Stimulated activated naive CD8-positive, alpha-beta T cell treated with anti-CD3 and anti-CD28 coated beads, Interleukin-15, Interleukin-2, amounts not matched to agents 100 U/mL and 50 U/mL, for 24 hours (primary cell): ENCODE measurements around the gene MED26.
A peak's percentile ranks its signal among the peaks of the same experiment; 100 is the strongest.
"Not testable (repeated sequence)": the region's sequence is repeated elsewhere in the genome, so short reads cannot be mapped to it uniquely, and the experiment has no call there.

Experiments
- ATAC-seq: fragments of 150-1000 bp; cut with Tn5 transposase; one replicate; pipeline ENCODE4 v1.10.0; 2021
- DNase-seq: peaks from one replicate; pipeline ENCODE4 v3.0.0; 2021

Gene MED26

GRCh38 chr19:16573296-16573695 lies 54.7 kb downstream of the MED26 start:
- no peak for ATAC-seq

GRCh38 chr19:16572332-16573211 lies 55.4 kb downstream of the MED26 start, which contains the start of gene SLC35E1:
SLC35E1 (minus strand) TSS chr19:16572415; CDS start chr19:16572364, 51 bp downstream.
- DNase-seq = peak; percentile 94

More at GRCh38 chr19:16573296-16573695, 54.7 kb downstream of the MED26 start:
- DNase-seq = no peak

GRCh38 chr19:16571822-16572331 lies 56.1 kb downstream of the MED26 start:
- ATAC-seq (peak; percentile 22), DNase-seq (peak; percentile 54)

More at GRCh38 chr19:16572332-16573211, 55.4 kb downstream of the MED26 start, which contains the start of gene SLC35E1:
- ATAC-seq = peak; percentile 97

GRCh38 chr19:16571283-16571682 lies 56.7 kb downstream of the MED26 start:
- DNase-seq (no peak), ATAC-seq (no peak)

GRCh38 chr19:16569609-16570320 lies 58.2 kb downstream of the MED26 start:
- no peak for ATAC-seq
- DNase-seq = no peak

GRCh38 chr19:16566702-16567101 lies 61.3 kb downstream of the MED26 start:
- ATAC-seq = no peak

GRCh38 chr19:16566161-16566560 lies 61.8 kb downstream of the MED26 start:
- peak; percentile 87 for ATAC-seq
- peak; percentile 49 for DNase-seq

More at GRCh38 chr19:16566702-16567101, 61.3 kb downstream of the MED26 start:
- no peak for DNase-seq

- no peak for ATAC-seq
- DNase-seq = no peak
These were observed 63.2 kb downstream of the MED26 start for GRCh38 chr19:16564842-16565241.

GRCh38 chr19:16562608-16563025 lies 65.4 kb downstream of the MED26 start:
- DNase-seq (no peak), ATAC-seq (no peak)

- ATAC-seq = no peak
- no peak for DNase-seq
These were observed 66.6 kb downstream of the MED26 start for GRCh38 chr19:16561382-16561781.

- DNase-seq (no peak), ATAC-seq (no peak)
These were observed 68.2 kb downstream of the MED26 start for GRCh38 chr19:16559780-16560276.

GRCh38 chr19:16554776-16555175 lies 73.2 kb downstream of the MED26 start:
- ATAC-seq (no peak), DNase-seq (no peak)

GRCh38 chr19:16551902-16552301 lies 76.1 kb downstream of the MED26 start:
- ATAC-seq, DNase-seq: not testable (repeated sequence)

GRCh38 chr19:16548956-16549355 lies 79.0 kb downstream of the MED26 start:
- ATAC-seq (no peak), DNase-seq (no peak)

- ATAC-seq (no peak), DNase-seq (no peak)
These were observed 83.4 kb downstream of the MED26 start for GRCh38 chr19:16544473-16545231.

- DNase-seq, ATAC-seq: not testable (repeated sequence)
These were observed 84.3 kb downstream of the MED26 start for GRCh38 chr19:16543734-16544133.

GRCh38 chr19:16542910-16543472 lies 85.0 kb downstream of the MED26 start:
- no peak for ATAC-seq
- DNase-seq = peak; percentile 26

- ATAC-seq (peak; percentile 87), DNase-seq (peak; percentile 96)
These were observed 85.7 kb downstream of the MED26 start, which contains the start of gene CHERP for GRCh38 chr19:16542045-16542909. CHERP (minus strand) TSS chr19:16542437; CDS start chr19:16542378, 59 bp downstream.

- ATAC-seq (no peak), DNase-seq (peak; percentile 38)
These were observed 86.4 kb downstream of the MED26 start for GRCh38 chr19:16541526-16542044.

GRCh38 chr19:16540948-16541347 lies 87.1 kb downstream of the MED26 start:
- DNase-seq (no peak), ATAC-seq (no peak)
